Activated T-helper 1 cell treated with anti-CD3 and anti-CD28 coated beads, Interleukin-12 subunit alpha, Interleukin-12 subunit beta, Interleukin-2, Interleukin-4 antibody, amounts not matched to agents 30 ng/mL and 10 ng/mL and 1 ng/mL, durations not matched to agents 14 hours and 24 hours and 36 hours (primary cell): Measurements from ENCODE around the gene CD34. TPM values are rescaled to one million over a fixed set of nuclear protein-coding genes. Genes with fewer than 3 reads are reported as not detected.
"Not testable (repeated sequence)": the region's sequence is repeated elsewhere in the genome, so short reads cannot be mapped to it uniquely, and the experiment has no call there.

Source experiments
- DNase-seq: peaks from one replicate; pipeline ENCODE4 v3.0.0; 2021; ENCODE audit warnings: low spot score
- H3K27ac Mint-ChIP-seq: one replicate; pipeline ENCODE4 v1.8.0; 2021; ENCODE audit warnings: mild to moderate bottlenecking, mixed read lengths
- H3K27me3 Mint-ChIP-seq: one replicate; pipeline ENCODE4 v1.8.0; 2022; ENCODE audit warnings: mild to moderate bottlenecking, moderate library complexity, mixed read lengths; ENCODE audit not compliant: insufficient read depth
- H3K36me3 Mint-ChIP-seq: one replicate; pipeline ENCODE4 v1.8.0; 2021; ENCODE audit warnings: low read depth, mixed read lengths
- H3K4me1 Mint-ChIP-seq: one replicate; pipeline ENCODE4 v1.8.0; 2021; ENCODE audit warnings: low read depth, mixed read lengths
- H3K4me3 Mint-ChIP-seq: one replicate; pipeline ENCODE4 v1.8.0; 2021; ENCODE audit warnings: mild to moderate bottlenecking, moderate library complexity, mixed read lengths
- H3K9me3 Mint-ChIP-seq: one replicate; pipeline ENCODE4 v1.8.0; 2021; ENCODE audit warnings: mixed read lengths
- intact Hi-C: fragments of 100-400 bp; cut with micrococcal nuclease; formaldehyde crosslinking; loops from one replicate; pipeline ENCODE4 v1.15.1; 2024
- total RNA-seq: library from RNA; stranded (reverse); gene quantifications from 2 replicates; pipeline ENCODE4 v1.2.3, GENCODE V29; 2022

The CD34 gene
- total RNA-seq, 1 donor from 2014 or later: not detected

DNA sequence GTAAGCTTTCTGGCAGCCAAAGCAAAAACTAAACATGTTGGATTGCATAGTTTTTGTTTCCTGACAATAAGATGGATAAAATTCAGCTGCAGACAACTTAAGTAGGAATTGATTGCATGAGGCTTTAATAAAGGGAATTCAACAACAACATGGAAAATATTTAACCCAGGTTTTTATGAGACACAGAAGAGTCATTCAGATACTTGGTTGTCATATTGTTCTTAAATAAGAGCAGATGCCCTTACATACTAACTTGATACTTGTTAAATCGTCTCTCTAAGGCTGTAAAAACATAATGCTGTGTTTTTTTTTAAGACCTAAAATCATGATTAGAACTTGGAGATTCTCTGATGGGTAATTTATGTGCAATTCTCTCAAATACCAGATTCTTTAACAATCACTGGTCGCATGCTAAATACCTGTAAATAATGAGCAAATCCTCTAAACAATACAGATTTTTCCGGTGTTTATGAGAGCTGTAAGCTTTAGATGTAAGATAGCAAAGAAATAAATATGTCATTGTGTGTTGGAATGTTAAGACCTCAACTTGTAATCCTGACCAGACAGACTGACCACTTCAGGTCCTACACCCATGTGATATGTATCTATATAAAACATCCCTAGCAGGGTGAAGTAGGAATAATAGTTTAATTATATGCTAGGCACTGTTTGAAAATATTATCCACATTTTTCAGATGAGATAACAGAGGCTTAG is 37.8 kb upstream of the CD34 start:
- no peak for DNase-seq
- Mint-ChIP-seq H3K36me3 (no peaks in the 10 kb centered on the region), H3K27ac (no peak overlapping the region), H3K4me1 (no peaks in the 10 kb centered on the region), H3K9me3 (no peaks in the 10 kb centered on the region), H3K4me3 (no peak overlapping the region), H3K27me3 (peaks cover 12% of the 10 kb centered on the region)
- intact Hi-C loops: no loop called here

DNA sequence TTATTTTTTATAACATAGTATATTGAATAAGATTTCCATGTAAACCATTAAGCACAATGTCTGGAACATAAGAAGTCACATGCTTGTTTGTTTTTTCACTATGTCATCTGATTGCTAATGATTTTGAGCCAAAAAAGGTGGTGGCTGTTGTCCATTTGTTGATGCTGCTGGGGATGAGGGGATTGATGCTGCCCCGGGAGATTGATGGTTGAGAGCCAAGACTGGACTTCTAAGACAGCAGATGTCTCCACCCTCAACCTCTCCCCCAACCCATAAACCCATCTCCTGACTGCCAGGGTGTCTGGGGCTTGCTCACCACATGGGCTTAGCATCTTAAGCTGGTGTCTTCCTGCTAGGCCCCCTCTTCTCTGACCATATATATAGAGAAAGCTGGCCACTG is 35.8 kb upstream of the CD34 start:
- Mint-ChIP-seq H3K4me3 (no peak overlapping the region), H3K27ac (no peak overlapping the region), H3K36me3 (no peaks in the 10 kb centered on the region), H3K4me1 (no peaks in the 10 kb centered on the region), H3K9me3 (no peaks in the 10 kb centered on the region), H3K27me3 (peaks cover 16% of the 10 kb centered on the region)
- no peak for DNase-seq
- intact Hi-C loops: no loop called here

DNA sequence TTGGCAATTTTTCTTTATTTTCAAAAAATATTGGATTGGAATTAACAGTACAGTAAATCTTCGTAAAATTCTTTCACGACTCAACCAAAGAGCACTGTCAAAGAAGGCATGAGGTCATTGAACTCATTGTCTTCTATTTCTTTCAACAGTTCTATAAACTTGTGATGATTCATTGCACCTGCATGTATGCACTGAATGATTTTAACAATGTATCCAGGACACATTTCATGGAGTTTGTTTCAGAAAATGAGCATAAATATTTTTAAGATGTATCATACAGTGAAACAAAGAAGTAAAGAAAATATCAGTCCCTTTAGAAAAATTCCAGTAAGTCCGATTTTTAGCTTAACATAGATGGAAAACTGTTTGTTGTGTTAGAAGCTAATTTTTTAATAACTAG is 33.6 kb upstream of the CD34 start:
- H3K4me3 Mint-ChIP-seq: no peak overlapping the region
- H3K9me3 Mint-ChIP-seq: no peaks in the 10 kb centered on the region
- intact Hi-C loops: no loop called here

DNA sequence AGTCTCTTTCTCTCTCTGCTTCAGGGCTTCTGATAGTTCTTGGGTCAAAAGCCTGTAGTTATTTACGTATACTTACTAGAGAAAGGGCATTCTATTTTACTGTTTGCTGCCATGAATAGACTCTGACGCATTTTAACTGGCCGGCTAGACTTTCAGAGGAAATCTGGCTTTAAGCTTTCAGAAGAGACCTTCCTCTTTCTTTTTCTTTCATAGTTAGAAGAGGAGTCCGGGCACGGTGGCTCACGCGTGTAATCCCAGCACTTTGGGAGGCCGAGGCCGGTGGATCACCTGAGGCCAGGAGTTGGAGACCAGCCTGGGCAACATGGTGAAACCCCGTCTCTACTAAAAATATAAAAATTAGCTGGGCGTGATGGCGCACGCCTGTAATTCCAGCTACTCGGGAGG is 31.4 kb upstream of the CD34 start:
- DNase-seq, intact Hi-C loops, H3K27ac Mint-ChIP-seq, H3K4me3 Mint-ChIP-seq, H3K4me1 Mint-ChIP-seq, H3K9me3 Mint-ChIP-seq, H3K36me3 Mint-ChIP-seq: not testable (repeated sequence)
- H3K27me3 Mint-ChIP-seq: peaks cover 45% of the 10 kb centered on the region

More for the DNA sequence above, 33.6 kb upstream of the CD34 start:
- H3K4me1 Mint-ChIP-seq: no peaks in the 10 kb centered on the region
- H3K36me3 Mint-ChIP-seq: no peaks in the 10 kb centered on the region
- no peak overlapping the region for H3K27ac Mint-ChIP-seq
- no peak for DNase-seq
- peaks cover 29% of the 10 kb centered on the region for H3K27me3 Mint-ChIP-seq

DNA sequence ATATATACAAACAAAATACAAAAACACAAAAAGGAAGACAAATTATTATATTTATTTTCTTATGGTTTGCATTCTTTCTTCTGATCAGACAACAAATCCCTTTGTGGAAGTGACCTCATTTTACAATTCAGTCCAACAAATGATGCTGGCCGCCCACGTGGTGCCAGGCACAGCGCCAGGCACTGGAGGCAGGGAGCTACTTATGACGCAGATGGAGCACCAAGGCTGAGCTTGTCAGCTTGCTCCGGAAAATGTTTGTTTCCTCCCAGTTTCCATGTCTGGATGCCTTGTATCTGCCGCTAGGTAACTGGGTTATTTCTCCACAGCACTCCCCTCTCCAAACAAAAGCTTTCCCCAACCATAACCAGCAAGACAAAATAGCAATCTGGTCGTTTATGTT is 30.7 kb upstream of the CD34 start:
- no peak overlapping the region for H3K27ac Mint-ChIP-seq
- H3K9me3 Mint-ChIP-seq: no peaks in the 10 kb centered on the region
- intact Hi-C loops: no loop called here
- H3K4me1 Mint-ChIP-seq: no peaks in the 10 kb centered on the region
- peaks cover 50% of the 10 kb centered on the region for H3K27me3 Mint-ChIP-seq
- DNase-seq: no peak
- no peaks in the 10 kb centered on the region for H3K36me3 Mint-ChIP-seq
- H3K4me3 Mint-ChIP-seq: no peak overlapping the region

DNA sequence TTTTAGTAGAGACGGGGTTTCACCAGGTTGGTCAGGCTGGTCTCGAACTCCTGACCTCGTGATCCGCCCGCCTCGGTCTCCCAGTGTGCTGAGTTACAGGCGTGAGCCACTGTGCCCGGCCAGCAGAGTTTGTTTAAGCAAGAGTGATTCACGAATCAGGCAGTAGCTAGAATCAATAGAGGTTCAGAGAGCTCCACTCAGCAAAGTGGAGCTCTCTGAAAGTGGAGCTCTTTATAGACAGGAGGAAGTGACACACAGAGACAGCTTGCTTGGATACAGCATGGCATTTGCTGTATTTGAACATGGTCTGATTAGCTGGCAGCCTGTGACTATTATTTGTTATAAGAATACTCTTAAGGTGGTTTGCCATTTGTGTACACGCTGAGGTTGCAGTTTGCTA is 27.1 kb upstream of the CD34 start:
- H3K4me3 Mint-ChIP-seq: no peak overlapping the region
- intact Hi-C loops: no loop called here
- no peak overlapping the region for H3K27ac Mint-ChIP-seq
- peaks cover 56% of the 10 kb centered on the region for H3K27me3 Mint-ChIP-seq
- DNase-seq: no peak
- H3K4me1 Mint-ChIP-seq: no peaks in the 10 kb centered on the region
- H3K9me3 Mint-ChIP-seq: no peaks in the 10 kb centered on the region
- no peaks in the 10 kb centered on the region for H3K36me3 Mint-ChIP-seq

DNA sequence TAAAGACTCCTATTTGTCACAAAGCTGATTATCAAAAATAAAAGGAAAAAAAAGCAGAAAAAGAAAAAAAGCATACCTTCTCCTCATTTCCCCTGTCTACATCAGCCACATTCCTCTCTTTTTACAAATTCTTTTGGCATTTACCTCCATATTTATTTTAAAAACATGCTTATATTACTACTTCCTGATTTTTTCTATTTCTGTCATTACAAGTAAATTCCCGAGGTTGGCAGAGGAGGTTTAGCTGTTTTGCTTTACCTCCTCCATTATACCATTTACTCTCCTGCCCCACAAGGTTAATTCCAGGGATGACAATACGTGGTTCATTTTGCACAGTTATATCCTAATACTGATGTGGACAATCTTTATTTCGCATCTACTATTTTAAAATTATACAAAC is 26.3 kb upstream of the CD34 start:
- Mint-ChIP-seq H3K27ac (no peak overlapping the region), H3K27me3 (peaks cover 50% of the 10 kb centered on the region), H3K36me3 (no peaks in the 10 kb centered on the region), H3K4me3 (no peak overlapping the region), H3K9me3 (no peaks in the 10 kb centered on the region), H3K4me1 (no peaks in the 10 kb centered on the region)
- intact Hi-C loops: no loop called here
- no peak for DNase-seq

DNA sequence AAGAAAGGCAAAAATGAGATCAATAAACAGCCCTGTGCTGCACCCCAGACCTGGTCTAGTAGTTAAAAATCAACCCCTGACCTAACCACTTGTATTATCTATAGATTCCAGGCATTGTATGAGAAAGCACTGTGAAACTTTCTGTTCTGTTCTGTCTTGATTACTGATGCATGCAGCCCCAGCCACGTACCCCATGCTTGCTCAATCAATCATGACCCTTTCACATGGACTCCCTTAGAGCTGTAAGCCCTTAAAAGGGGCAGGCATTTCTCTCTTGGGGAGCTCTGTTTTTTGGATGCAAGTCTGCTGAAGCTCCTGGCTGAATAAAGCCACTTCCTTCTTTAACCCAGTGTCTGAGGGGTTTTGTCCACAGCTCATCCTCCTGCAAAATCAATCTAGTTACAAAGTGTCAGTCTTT is 24.2 kb upstream of the CD34 start:
- H3K27ac Mint-ChIP-seq: no peak overlapping the region
- no peaks in the 10 kb centered on the region for H3K9me3 Mint-ChIP-seq
- no peak overlapping the region for H3K4me3 Mint-ChIP-seq
- H3K4me1 Mint-ChIP-seq: no peaks in the 10 kb centered on the region
- no peak for DNase-seq
- H3K27me3 Mint-ChIP-seq: peaks cover 40% of the 10 kb centered on the region
- intact Hi-C loops: no loop called here
- H3K36me3 Mint-ChIP-seq: no peaks in the 10 kb centered on the region

DNA sequence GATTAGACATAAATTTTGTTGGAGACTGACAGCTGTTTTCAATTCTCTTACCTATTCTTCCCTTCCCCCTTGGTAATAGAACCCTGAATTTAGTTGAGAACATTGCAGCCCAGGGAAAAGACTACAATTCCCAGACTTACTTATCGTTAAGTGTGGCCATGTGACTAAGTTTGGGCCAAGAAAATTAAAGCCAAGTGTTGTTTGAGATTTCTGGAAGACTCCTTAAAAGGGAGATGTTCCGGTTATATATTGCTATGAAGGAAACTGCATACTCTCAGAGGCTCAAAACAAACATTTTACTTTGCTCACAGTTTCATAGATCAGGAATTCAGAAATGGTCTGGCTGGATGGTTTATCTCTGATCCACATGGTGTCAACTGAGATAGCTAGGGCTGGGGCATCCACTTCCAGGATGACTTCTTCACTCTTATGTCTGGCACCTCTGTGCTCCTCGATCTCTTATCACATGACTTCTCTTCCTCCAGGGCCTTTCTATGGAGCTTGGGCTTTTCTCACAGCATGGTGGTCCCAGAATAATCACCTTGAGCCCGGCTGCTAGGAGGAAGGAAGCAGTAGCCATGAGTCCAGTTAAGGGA is 22.4 kb upstream of the CD34 start:
- no peak for DNase-seq
- Mint-ChIP-seq H3K27ac (no peak overlapping the region), H3K9me3 (no peaks in the 10 kb centered on the region), H3K4me3 (no peak overlapping the region), H3K4me1 (no peaks in the 10 kb centered on the region), H3K36me3 (no peaks in the 10 kb centered on the region), H3K27me3 (peaks cover 33% of the 10 kb centered on the region)
- intact Hi-C loops: no loop called here

DNA sequence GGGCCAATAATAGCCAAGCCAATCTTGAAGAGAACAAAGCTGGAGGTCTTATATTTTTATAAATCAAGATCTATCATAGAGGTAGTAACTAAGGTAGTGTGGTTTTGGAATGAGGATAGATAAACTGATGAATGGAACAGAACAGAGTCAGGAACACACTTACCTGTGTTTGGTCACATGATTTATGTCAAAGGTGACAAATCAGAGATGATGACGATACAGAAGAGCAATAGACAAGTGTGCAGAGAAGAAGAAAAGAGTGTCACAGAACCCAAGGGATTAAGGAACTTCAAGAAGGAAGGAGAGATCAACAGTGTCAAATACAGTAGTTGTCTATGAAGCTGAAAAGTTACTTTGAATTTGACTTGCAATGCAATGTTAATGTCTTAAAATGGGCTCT is 16.1 kb upstream of the CD34 start:
- no peaks in the 10 kb centered on the region for H3K4me1 Mint-ChIP-seq
- DNase-seq: no peak
- no peaks in the 10 kb centered on the region for H3K9me3 Mint-ChIP-seq
- no peak overlapping the region for H3K27ac Mint-ChIP-seq
- H3K27me3 Mint-ChIP-seq: peaks cover 32% of the 10 kb centered on the region
- H3K4me3 Mint-ChIP-seq: no peak overlapping the region
- no peaks in the 10 kb centered on the region for H3K36me3 Mint-ChIP-seq
- intact Hi-C loops: no loop called here

DNA sequence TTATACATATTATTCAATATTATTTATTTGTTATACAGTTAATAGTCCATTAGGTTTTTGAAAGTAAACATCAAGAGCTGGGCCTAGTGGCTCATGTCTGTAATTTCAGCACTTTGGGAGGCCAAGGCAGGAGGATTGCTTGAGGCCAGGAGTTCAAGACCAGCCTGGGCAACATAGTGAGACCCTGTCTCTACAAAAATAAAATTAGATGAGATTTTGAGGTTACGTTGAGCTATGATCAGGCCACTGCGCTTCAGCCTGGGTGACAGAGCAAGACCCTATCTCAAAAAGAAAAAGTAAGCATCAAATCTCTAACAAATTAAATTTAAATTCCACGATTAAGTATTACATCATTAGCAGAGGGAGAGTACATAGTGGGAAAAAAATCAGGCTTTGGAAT is 15.0 kb upstream of the CD34 start:
- H3K27ac Mint-ChIP-seq, H3K36me3 Mint-ChIP-seq, H3K4me3 Mint-ChIP-seq, DNase-seq, H3K9me3 Mint-ChIP-seq, H3K4me1 Mint-ChIP-seq, intact Hi-C loops: not testable (repeated sequence)
- peaks cover 39% of the 10 kb centered on the region for H3K27me3 Mint-ChIP-seq

DNA sequence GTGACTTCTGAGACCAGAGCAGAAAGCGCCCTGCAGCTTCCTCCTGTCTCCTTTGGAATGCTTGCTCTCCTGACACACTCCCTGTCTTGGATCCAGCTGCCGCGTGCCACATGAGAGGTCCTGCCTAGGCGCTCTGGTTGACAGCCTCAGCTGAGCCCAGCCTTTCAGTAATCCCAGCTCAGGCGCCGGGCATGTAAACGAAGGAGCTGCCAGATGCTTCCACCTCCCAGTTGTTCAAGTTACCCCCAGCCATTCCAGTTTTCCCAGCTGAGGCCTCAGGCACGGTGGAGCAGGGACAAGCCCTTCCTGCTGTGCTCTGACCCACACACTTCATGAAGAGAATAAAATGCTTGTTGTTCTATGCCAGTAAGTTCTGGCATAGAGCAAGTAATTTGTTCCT is 14.3 kb upstream of the CD34 start:
- Mint-ChIP-seq H3K36me3 (no peaks in the 10 kb centered on the region), H3K27ac (no peak overlapping the region), H3K4me3 (no peak overlapping the region), H3K4me1 (no peaks in the 10 kb centered on the region), H3K27me3 (peaks cover 41% of the 10 kb centered on the region), H3K9me3 (no peaks in the 10 kb centered on the region)
- intact Hi-C loops: no loop called here
- DNase-seq: no peak

DNA sequence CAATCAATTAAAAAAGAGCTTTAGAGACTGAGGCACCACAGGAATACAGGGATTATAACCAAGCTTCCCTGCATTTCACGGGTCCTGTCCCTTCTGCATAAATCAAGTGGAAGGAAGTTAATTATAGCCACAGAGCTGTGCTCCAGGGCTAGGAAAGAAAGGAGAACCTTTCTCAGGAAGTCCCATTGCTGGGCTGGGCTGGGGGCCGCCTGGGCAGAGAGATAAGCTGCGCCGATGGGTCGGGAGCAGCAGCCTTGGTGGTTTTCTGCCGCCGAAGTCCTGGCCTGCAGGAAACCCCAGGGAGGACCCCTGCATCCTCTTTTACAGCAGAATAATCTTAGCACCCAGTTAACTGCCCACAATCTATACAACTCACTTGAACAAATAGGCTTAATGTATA is 12.6 kb upstream of the CD34 start:
- no peak overlapping the region for H3K27ac Mint-ChIP-seq
- intact Hi-C loops: no loop called here
- no peaks in the 10 kb centered on the region for H3K36me3 Mint-ChIP-seq
- no peaks in the 10 kb centered on the region for H3K4me1 Mint-ChIP-seq
- no peak for DNase-seq
- H3K9me3 Mint-ChIP-seq: no peaks in the 10 kb centered on the region
- H3K4me3 Mint-ChIP-seq: no peak overlapping the region
- H3K27me3 Mint-ChIP-seq: peaks cover 46% of the 10 kb centered on the region

DNA sequence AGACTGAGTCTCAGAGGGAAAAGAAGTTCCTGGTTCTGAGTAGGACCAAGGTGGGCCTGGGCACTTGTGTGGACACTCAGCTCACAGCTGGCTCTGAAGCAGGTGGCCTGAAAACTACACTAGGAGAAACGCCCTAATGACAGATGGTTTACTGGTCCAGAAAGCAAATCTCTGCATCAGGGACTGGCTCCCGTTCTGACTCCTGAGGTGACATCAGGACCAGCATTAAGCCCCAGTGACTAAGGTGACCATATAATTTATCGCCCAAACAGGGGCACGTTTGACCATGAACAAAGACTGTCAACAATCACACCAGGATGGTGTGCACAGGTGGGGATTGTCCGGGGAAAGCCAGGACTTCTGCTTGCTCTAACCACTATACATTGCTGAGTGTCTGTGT is 12.2 kb upstream of the CD34 start:
- H3K27me3 Mint-ChIP-seq: peaks cover 46% of the 10 kb centered on the region
- no peaks in the 10 kb centered on the region for H3K4me1 Mint-ChIP-seq
- H3K4me3 Mint-ChIP-seq: no peak overlapping the region
- H3K36me3 Mint-ChIP-seq: no peaks in the 10 kb centered on the region
- no peaks in the 10 kb centered on the region for H3K9me3 Mint-ChIP-seq
- intact Hi-C loops: no loop called here
- H3K27ac Mint-ChIP-seq: no peak overlapping the region
- no peak for DNase-seq
